GM18951 (cell line): ENCODE results near the gene METTL8.
"Not testable (repeated sequence)": the region's sequence is repeated elsewhere in the genome, so short reads cannot be mapped to it uniquely, and the experiment has no call there.

Experiments used
- POLR2A ChIP-seq: IDR thresholded peaks from 4 replicates; pipeline ENCODE4 v1.6.1; 2011; ENCODE audit warnings: mild to moderate bottlenecking; ENCODE audit not compliant: insufficient read length, insufficient read depth; ENCODE audit errors: extremely low read depth
- in situ Hi-C: fragments of 300-500 bp; cut with MboI; formaldehyde crosslinking; loops from one replicate; pipeline ENCODE4 v1.12.0; 2022; ENCODE audit warnings: low sequenced_read_pairs, mixed read lengths, inconsistent platforms; ENCODE audit not compliant: unreplicated experiment

The METTL8 gene

DNA sequence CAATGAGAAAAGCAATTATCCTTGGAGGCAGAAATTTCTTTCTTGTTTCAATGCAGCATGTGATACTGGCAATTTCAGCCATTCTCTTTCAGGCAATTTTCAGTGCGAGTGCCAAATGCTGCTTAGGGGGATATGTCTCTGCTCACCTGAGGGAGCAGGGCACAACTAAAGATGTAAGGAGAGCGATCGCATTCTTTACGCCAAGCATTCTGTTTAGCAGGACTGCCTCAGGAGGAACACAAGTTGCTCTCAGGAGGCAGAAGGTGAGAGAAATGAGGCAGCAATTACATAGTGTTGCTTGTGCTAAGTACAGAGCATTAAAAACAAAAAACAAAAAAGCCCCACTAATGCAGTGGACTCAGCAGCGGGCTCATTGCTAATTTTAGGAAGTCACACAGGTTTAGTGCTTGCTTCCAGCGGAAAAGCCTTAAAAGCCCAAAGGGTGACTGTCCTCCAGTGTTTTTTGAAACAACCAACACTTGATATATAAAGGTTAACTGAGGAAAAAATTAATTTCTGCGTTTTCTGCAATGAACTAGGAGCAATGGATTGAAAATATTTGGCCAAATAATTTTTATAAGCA is 116.9 kb downstream of the METTL8 start:
- in situ Hi-C loops, result no loop called here
- no peak for TF ChIP-seq POLR2A

DNA sequence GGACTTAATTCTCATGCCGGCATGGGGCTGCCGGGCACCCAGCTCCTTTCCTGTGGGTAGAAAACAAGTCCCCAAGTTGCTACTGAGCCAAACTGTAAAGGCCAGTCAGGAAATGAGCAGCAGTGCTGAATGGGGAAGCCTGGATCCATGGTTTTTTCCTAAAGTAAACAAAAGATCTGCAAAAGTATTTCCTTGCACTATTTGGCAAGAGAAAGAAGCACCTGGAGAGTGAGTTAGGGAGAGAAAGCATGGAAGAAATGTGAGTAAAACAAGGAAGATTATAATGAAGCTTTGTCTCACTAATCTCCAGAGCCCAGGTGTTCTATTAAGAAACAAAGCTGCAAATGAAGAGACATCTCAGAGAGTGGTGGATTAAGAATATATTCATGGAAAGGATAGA is 117.6 kb downstream of the METTL8 start:
- in situ Hi-C loops, result no loop called here
- no peak for TF ChIP-seq POLR2A

DNA sequence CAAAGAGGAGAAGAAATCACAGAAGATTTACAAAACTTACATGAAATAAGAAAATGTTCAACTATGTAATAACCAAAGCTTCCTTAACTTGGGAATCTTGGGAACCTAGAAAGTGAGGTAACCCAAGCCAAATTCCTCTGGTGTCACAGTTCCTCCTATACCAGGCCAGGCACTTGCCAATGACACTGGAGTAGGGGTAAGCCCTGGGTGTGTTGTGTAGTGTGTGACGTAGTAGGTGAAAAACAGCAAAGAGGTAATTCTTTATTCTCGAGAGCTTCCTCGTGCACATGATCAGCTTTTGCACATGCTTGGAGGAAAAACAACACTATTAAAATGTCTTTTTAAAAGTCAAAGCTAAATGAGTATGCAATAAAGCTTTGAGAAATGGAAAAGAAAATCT is 118.0 kb downstream of the METTL8 start:
- in situ Hi-C loops, result no loop called here
- no peak for TF ChIP-seq POLR2A

DNA sequence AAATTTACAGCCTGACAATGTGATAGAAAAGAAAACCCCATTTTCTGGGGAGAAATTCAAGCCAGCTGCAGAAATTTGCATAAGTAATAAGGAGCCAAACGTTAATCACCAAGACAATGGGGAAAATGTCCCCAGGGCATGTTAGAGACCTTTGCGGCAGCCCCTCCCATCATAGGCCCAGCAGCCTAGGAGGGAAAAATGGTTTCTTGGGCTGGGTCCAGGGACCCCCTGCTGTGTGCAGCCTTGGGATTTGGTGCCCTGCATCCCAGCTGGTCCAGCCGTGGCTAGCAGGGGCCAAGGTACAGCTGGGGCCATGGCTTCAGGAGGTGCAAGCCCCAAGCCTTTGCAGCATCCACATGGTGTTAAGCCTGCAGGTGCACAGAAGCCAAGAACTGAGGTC is 121.6 kb downstream of the METTL8 start:
- in situ Hi-C loops, result not testable (repeated sequence)

DNA sequence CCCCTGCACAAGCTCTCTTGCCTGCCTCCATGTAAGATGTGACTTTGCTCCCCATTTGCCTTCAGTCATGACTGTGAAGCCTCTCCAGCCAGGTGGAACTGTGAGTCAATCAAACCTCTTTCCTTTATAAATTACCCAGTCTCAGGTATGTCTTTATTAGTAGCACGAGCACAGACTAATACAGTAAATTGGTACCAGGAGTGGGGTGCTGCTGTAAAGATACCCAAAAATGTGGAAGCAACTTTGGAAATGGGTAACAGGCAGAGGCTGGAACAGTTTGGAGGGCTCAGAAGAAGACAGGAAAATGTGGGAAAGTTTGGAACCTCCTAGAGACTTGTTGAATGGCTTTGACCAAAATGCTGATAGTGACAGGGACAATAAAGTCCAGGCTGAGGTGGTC is 122.2 kb downstream of the METTL8 start:
- in situ Hi-C loops, result not testable (repeated sequence)

DNA sequence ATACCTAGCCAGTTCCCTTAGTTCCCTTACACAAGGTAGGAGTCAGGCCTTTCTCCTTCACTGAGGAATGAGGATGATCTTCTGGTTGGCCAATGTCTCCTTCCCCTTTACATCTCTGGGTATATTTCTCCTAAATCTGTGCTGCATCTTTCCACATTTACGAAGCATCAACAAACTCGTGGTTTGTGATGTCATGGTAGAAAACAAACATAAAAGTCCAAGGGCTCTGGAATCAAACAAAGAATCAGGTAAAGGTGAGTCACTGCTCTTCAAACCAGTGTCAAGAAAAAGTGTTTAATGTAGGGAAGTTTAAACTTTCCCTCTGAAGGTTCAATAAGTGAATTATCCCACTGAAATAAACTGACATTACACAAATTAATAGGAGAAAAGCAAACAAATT is 122.9 kb downstream of the METTL8 start:
- in situ Hi-C loops, result no loop called here
- TF ChIP-seq POLR2A, result no peak

DNA sequence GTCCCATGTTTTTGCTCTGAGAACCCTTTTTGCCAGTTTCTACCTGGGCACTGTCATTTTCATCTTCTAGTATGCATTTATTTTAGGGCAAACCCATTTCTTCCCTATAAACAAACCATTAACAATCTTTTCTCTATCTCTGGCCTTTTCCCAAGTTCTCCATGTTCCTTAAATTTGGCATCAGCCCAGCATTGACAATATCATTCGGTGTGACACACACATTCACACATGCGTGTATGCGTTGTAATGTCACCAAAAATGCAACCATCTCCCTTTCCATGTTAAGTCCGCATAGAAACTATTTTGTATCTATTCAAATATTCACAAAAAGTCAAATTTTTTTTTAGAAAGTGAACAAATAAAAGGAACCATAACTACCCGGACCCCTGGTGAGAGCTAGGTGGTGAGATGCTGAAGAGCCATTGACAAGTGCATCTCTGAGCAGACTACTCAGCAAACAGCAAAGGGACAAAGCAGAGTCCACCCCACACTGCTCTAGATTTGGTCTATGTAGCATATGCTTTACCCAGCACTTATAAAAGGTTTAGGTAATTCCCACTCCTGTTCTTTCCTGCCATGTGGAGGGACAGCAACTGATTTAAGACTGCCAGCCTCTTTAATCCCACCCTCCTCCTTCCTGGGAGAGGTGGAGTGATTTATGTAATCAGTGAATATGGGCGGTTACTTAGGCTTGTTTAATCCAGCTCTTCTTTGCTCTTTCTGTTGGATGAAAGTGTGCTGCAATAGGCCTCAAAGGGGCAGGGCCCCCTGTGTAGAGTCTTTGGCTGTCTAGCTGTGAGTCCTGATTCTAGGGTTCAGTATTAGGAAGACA is 124.1 kb downstream of the METTL8 start:
- no peak for TF ChIP-seq POLR2A
- in situ Hi-C loops, result no loop called here

DNA sequence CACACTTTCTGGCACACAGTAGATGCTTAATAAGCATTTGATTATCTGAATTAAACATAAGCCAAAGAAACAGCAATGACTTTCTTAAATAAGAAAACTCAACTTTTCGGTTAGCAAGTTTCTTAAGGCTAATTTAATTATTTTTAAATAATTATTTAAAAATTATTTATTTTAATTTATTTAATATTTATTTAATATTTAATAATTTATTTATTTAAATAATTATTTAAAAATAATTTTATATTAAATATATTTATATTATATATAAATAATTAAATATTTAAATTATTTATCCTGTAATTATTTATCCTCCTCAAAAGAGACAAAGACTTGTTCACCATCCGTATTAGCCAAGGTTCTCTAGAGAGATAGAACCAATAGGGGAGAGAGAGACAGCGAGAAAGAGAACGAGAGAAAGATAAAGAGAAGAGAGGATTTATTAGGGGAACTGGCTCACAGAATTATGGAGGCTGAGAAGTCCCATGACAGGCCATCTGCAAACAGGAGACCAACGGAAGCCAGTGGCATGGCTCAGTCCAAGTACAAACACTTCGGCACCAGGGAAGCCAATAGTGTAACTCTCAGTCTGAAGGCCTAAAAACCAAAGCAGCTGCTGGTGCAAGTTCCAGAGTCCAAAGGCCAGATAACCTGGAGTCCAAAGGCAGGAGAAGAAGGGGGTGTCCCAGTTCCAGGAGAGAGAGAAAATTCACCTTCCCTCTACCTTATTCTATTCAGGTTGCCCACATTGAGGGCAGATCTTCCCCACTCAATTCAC is 125.3 kb downstream of the METTL8 start:
- in situ Hi-C loops, result no loop called here
- TF ChIP-seq POLR2A, result no peak

DNA sequence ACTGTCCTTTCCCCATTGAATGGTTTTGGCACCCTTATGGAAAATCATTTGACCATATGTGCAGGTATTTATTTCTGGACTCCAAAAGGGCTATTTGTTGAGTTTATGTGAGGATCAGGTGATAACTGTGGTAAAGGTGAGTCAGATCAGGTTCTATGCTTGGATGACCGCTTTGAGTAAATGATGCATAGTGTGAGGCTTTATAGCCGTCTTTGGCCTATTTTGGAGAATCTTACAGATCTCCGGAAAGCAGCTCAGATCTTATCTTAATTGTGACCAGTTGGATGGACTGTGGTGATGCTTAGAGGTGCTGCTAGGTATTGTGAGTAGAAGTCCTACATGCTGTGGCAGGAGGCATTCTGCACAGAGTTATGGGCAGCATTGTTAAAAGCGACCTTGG is 126.2 kb downstream of the METTL8 start:
- no peak for TF ChIP-seq POLR2A
- in situ Hi-C loops, result no loop called here

DNA sequence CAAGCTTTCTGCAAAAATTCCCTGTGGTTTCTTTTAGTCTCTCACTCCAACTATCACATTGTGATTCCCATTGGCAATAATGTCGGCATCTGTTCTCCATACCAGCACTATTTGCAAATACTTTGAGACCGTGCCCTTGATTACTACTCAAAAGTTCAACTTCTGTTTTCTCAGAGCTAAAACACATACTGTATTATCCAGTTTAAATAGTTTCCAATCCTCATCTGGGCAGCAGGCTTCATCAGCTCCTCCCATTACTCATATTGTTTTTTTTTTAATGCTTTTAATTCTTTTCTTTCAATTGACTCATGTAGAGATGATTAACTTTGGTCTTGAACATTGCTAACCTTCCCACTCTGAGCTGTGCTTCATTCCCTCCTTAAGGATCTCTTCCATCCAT is 135.8 kb downstream of the METTL8 start:
- in situ Hi-C loops, result no loop called here

DNA sequence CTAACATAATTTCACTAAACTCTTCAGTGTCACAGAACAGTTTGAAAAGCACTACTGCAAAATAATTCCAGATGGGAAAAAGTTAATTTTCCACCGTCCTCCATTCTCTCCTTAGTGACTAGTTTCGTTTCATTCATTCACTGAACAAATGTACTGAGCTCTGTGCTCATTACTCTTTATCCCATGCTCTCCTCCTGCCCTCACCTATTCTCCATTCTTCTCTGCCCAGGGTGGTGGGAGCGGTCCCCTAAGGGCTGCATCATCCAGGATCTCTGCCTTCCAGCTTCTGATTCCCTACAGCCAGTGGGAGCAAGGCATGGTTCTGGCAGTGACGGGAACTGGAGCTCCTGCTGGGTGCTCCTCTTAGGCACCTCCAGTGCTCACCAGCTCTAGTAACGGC is 139.2 kb downstream of the METTL8 start:
- in situ Hi-C loops, result no loop called here
- TF ChIP-seq POLR2A, result no peak

More for the DNA sequence above, 135.8 kb downstream of the METTL8 start:
- TF ChIP-seq POLR2A, result no peak

DNA sequence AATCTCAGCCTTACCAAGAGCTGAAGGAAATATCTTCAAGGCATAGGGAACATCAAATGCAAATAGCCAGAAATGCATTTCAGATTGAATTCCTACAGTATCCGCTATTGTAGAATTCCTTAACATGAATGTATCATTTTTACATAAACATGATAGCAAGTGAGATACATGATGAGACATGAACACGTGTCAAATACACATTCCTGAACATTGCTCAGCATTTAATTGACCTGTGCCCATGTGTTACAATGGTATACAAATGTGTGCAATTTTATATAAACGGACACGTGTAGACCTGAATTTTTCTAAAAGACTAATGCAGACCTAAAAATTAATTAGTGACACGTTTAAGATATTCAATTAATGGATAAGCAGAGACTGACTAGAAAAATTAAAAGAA is 140.1 kb downstream of the METTL8 start:
- in situ Hi-C loops, result no loop called here
- no peak for TF ChIP-seq POLR2A

DNA sequence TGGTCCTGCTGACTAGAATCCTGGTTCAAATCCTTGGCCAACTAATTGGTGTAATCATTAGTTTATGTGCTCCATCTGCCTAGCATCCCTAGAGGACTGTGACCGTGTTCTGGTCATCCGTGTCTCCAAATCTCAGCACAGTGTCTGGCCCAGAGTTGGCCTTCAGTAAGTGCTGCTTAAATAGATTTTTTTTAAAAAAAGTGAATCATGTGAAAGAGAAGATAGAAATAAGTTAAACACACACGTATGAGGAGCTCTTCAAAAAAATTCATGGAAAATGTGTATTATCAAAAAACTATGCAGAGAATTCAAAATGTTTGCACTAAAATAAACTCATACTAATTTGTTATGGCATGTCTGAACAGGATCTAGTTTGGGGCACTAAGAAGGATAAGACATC is 143.8 kb downstream of the METTL8 start:
- no peak for TF ChIP-seq POLR2A
- in situ Hi-C loops, result no loop called here

DNA sequence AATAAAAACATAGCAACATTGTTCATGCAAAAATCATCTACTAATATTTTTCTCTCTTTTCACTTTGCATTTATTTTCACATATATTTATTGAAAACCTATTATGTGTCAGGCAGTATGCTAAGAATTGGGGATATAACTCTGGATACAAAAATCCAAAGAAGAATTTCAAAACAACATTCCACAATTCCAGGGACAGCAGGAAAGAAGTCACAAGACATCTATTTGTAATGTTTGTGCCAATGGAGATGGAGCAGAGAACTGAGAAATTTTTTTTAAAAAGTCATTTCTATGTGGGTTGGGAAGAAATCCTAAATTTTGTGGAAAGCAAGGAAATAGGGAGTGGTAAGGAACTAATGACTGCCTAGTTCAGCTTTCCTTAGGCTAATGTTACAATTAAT is 144.5 kb downstream of the METTL8 start:
- TF ChIP-seq POLR2A, result no peak
- in situ Hi-C loops, result no loop called here
